ENCODE data around the gene ACTN2. TPM values are rescaled to one million over a fixed set of nuclear protein-coding genes. Genes with fewer than 3 reads are reported as not detected.

ACTN2 gene
- total RNA-seq, 1 donor from 2014 or later: not detected

- intact Hi-C loops (cut with micrococcal nuclease): no loop called here
These were observed 79.5 kb downstream of the ACTN2 start for GRCh38 chr1:236765831-236766230.

- intact Hi-C loops (cut with micrococcal nuclease): no loop called here
These were observed 80.2 kb downstream of the ACTN2 start for GRCh38 chr1:236766506-236766905.

- intact Hi-C loops (cut with micrococcal nuclease): no loop called here
These were observed 81.0 kb downstream of the ACTN2 start for GRCh38 chr1:236767276-236767675.

GRCh38 chr1:236768601-236769000 lies 82.3 kb downstream of the ACTN2 start:
- intact Hi-C loops (cut with micrococcal nuclease): no loop called here

- intact Hi-C loops (cut with micrococcal nuclease): no loop called here
These were observed 87.6 kb downstream of the ACTN2 start for GRCh38 chr1:236773919-236774318.

- intact Hi-C loops (cut with micrococcal nuclease): no loop called here
These were observed 88.6 kb downstream of the ACTN2 start for GRCh38 chr1:236774926-236775325.

GRCh38 chr1:236779312-236779711 lies 93.0 kb downstream of the ACTN2 start:
- intact Hi-C loops (cut with micrococcal nuclease): no loop called here

- intact Hi-C loops (cut with micrococcal nuclease): no loop called here
These were observed 99.2 kb downstream of the ACTN2 start for GRCh38 chr1:236785477-236785876.

GRCh38 chr1:236786453-236786852 lies 100.2 kb downstream of the ACTN2 start:
- intact Hi-C loops (cut with micrococcal nuclease): no loop called here

GRCh38 chr1:236794585-236795034 lies 108.3 kb downstream of the ACTN2 start:
- intact Hi-C loops (cut with micrococcal nuclease): loop anchor here (1.0 to 10.0 kb wide), 8 partner anchors 73 to 928 kb away; partner anchors contain the start of genes ACTN2, EDARADD, HEATR1 and LYST

- intact Hi-C loops (cut with micrococcal nuclease): loop anchor here (1.0 to 10.0 kb wide), 8 partner anchors 72 to 928 kb away; partner anchors contain the start of genes ACTN2, EDARADD, HEATR1 and LYST
These were observed 108.9 kb downstream of the ACTN2 start, which contains the start of gene MTR for GRCh38 chr1:236795035-236795756. TSS of gene MTR (plus strand) at chr1:236795292. CDS start at chr1:236795704, 412 bp downstream.

- intact Hi-C loops (cut with micrococcal nuclease): loop anchor here (1.0 to 10.0 kb wide), 9 partner anchors 71 to 1291 kb away; partner anchors contain the start of genes ACTN2, B3GALNT2, EDARADD and HEATR1
These were observed 109.7 kb downstream of the ACTN2 start for GRCh38 chr1:236795757-236796667.

- intact Hi-C loops (cut with micrococcal nuclease): loop anchor here (5.0 to 10.0 kb wide), 3 partner anchors 68 to 794 kb away; partner anchors contain the start of gene EDARADD
These were observed 112.7 kb downstream of the ACTN2 start for GRCh38 chr1:236799001-236799400.

- intact Hi-C loops (cut with micrococcal nuclease): no loop called here
These were observed 113.8 kb downstream of the ACTN2 start for GRCh38 chr1:236800002-236800620.

GRCh38 chr1:236800623-236801022 lies 114.3 kb downstream of the ACTN2 start:
- intact Hi-C loops (cut with micrococcal nuclease): no loop called here

- intact Hi-C loops (cut with micrococcal nuclease): no loop called here
These were observed 116.0 kb downstream of the ACTN2 start for GRCh38 chr1:236802264-236802663.

- intact Hi-C loops (cut with micrococcal nuclease): no loop called here
These were observed 120.3 kb downstream of the ACTN2 start for GRCh38 chr1:236806634-236807033.

GRCh38 chr1:236808005-236808404 lies 121.7 kb downstream of the ACTN2 start:
- intact Hi-C loops (cut with micrococcal nuclease): no loop called here

- intact Hi-C loops (cut with micrococcal nuclease): no loop called here
These were observed 122.3 kb downstream of the ACTN2 start for GRCh38 chr1:236808564-236809130.

GRCh38 chr1:236809148-236809547 lies 122.8 kb downstream of the ACTN2 start:
- intact Hi-C loops (cut with micrococcal nuclease): no loop called here

GRCh38 chr1:236810018-236810417 lies 123.7 kb downstream of the ACTN2 start:
- intact Hi-C loops (cut with micrococcal nuclease): no loop called here
